HG03039 (cell line): ENCODE results near the gene NR1I3.
A peak's percentile ranks its signal among the peaks of the same experiment; 100 is the strongest.

Source experiments
- ATAC-seq: cut with Tn5 transposase; IDR thresholded peaks from one replicate; pipeline ENCODE4 v1.9.1; 2021; ENCODE audit warnings: mild to moderate bottlenecking, moderate library complexity; ENCODE audit not compliant: unreplicated experiment

The NR1I3 gene

GRCh38 chr1:161219078-161219892 is 18.7 kb downstream of the NR1I3 start:
- ATAC-seq, result no peak

- no peak for ATAC-seq
Measured at GRCh38 chr1:161218301-161219077, 19.5 kb downstream of the NR1I3 start.

GRCh38 chr1:161217831-161218230 is 20.2 kb downstream of the NR1I3 start:
- no peak for ATAC-seq

GRCh38 chr1:161216945-161217712 is 20.9 kb downstream of the NR1I3 start:
- peak; percentile 55 for ATAC-seq

- ATAC-seq, result no peak
Measured at GRCh38 chr1:161215076-161215475, 22.9 kb downstream of the NR1I3 start, which contains the start of gene FCER1G. Gene FCER1G (plus strand): TSS chr1:161215295. CDS start chr1:161215322, 27 bp downstream.

- ATAC-seq, result no peak
Measured at GRCh38 chr1:161214369-161214768, 23.6 kb downstream of the NR1I3 start.

GRCh38 chr1:161209790-161210409 is 28.1 kb downstream of the NR1I3 start:
- ATAC-seq, result no peak

- ATAC-seq, result no peak
Measured at GRCh38 chr1:161207173-161207572, 30.8 kb downstream of the NR1I3 start.

GRCh38 chr1:161206411-161207140 is 31.4 kb downstream of the NR1I3 start:
- ATAC-seq, result no peak

- peak; percentile 92 for ATAC-seq
Measured at GRCh38 chr1:161201836-161202712, 35.9 kb downstream of the NR1I3 start, which contains the start of gene NDUFS2. Gene NDUFS2 (plus strand): TSS chr1:161202367. CDS start chr1:161202386, 19 bp downstream.

- no peak for ATAC-seq
Measured at GRCh38 chr1:161200992-161201835, 36.8 kb downstream of the NR1I3 start.

GRCh38 chr1:161200421-161200991 is 37.5 kb downstream of the NR1I3 start:
- ATAC-seq, result no peak

- no peak for ATAC-seq
Measured at GRCh38 chr1:161199506-161200139, 38.4 kb downstream of the NR1I3 start.

- no peak for ATAC-seq
Measured at GRCh38 chr1:161198897-161199431, 39.0 kb downstream of the NR1I3 start, which contains the start of gene ADAMTS4. Gene ADAMTS4 (minus strand): TSS chr1:161199054. CDS start chr1:161198627, 427 bp downstream.

GRCh38 chr1:161198194-161198896 is 39.7 kb downstream of the NR1I3 start:
- ATAC-seq, result no peak

GRCh38 chr1:161197560-161198193 is 40.3 kb downstream of the NR1I3 start:
- no peak for ATAC-seq
